ENCODE measurements around the gene NAPSA.
"Not testable (repeated sequence)": the region's sequence is repeated elsewhere in the genome, so short reads cannot be mapped to it uniquely, and the experiment has no call there.

Gene NAPSA

GRCh38 chr19:50365434-50366306 lies at the start of gene NAPSA:
Gene NAPSA, minus strand, starts transcription at chr19:50365639. Its CDS starts 18 bp downstream, at chr19:50365621.
- DNase-seq, result no peak

- no peak for DNase-seq
Observed at GRCh38 chr19:50413531-50413930, 48.1 kb upstream of the NAPSA start.

- no peak for DNase-seq
Observed at GRCh38 chr19:50413096-50413495, 47.7 kb upstream of the NAPSA start.

- no peak for DNase-seq
Observed at GRCh38 chr19:50412419-50412818, 47.0 kb upstream of the NAPSA start.

GRCh38 chr19:50410109-50410508 lies 44.7 kb upstream of the NAPSA start:
- DNase-seq, result no peak

- DNase-seq, result no peak
Observed at GRCh38 chr19:50409347-50409746, 43.9 kb upstream of the NAPSA start.

GRCh38 chr19:50406829-50407228 lies 41.4 kb upstream of the NAPSA start:
- no peak for DNase-seq

- no peak for DNase-seq
Observed at GRCh38 chr19:50406156-50406820, 40.8 kb upstream of the NAPSA start.

GRCh38 chr19:50402544-50403301 lies 37.3 kb upstream of the NAPSA start:
- no peak for DNase-seq

GRCh38 chr19:50401605-50402450 lies 36.4 kb upstream of the NAPSA start:
- DNase-seq, result no peak

GRCh38 chr19:50399368-50399745 lies 33.9 kb upstream of the NAPSA start:
- no peak for DNase-seq

- DNase-seq, result no peak
Observed at GRCh38 chr19:50398675-50399367, 33.4 kb upstream of the NAPSA start.

GRCh38 chr19:50394017-50394416 lies 28.6 kb upstream of the NAPSA start:
- no peak for DNase-seq

GRCh38 chr19:50393589-50393988 lies 28.1 kb upstream of the NAPSA start:
- no peak for DNase-seq

- no peak for DNase-seq
Observed at GRCh38 chr19:50392759-50393158, 27.3 kb upstream of the NAPSA start.

- not testable (repeated sequence) for DNase-seq
Observed at GRCh38 chr19:50390952-50391351, 25.5 kb upstream of the NAPSA start.

- not testable (repeated sequence) for DNase-seq
Observed at GRCh38 chr19:50390295-50390694, 24.9 kb upstream of the NAPSA start.

- DNase-seq, result no peak
Observed at GRCh38 chr19:50387868-50388245, 22.4 kb upstream of the NAPSA start.

- DNase-seq, result no peak
Observed at GRCh38 chr19:50387176-50387867, 21.9 kb upstream of the NAPSA start.

- DNase-seq, result no peak
Observed at GRCh38 chr19:50384685-50385535, 19.5 kb upstream of the NAPSA start.

Measured in SW 1271 (cell line).